ENCODE measurements around the gene KRTAP19-7. TPM values are rescaled to one million over a fixed set of nuclear protein-coding genes. Genes with fewer than 3 reads are reported as not detected.

The KRTAP19-7 gene
- total RNA-seq, 1 experiment from 2014 or later: not detected

- intact Hi-C loops (cut with micrococcal nuclease; ENCODE audit: unreplicated experiment): no loop called here
- Histone ChIP-seq H3K4me1 (ENCODE audit: control insufficient read depth, insufficient read depth, low read length) (no peaks in the 10 kb centered on the region), H3K4me3 (ENCODE audit: low read depth in 2 of 2, low read length in 2 of 2) (no peak within 1 kb of the TSS), H3K27me3 (ENCODE audit: control insufficient read depth, insufficient read depth, low read length) (no peaks in the 10 kb centered on the region), H3K9me3 (ENCODE audit: control insufficient read depth, insufficient read depth, low read depth, low read length) (no peaks in the 10 kb centered on the region), H3K27ac (ENCODE audit: low read length) (no peak within 1 kb of the TSS), H3K36me3 (ENCODE audit: control insufficient read depth, insufficient read depth, low read length) (no peaks in the 10 kb centered on the region)
- POLR2A ChIA-PET: interaction anchor here (0.7 kb wide), 1 partner anchor 36 kb away, joined by 6 read pairs; no protein-coding TSS in a partner anchor
- in situ Hi-C loops (cut with HindIII; ENCODE audit: low pct_unique_long_range_greater_than_20kb, low sequenced_read_pairs): no loop called here
- CTCF ChIA-PET: no interaction called here
- BruUV-seq (replicated peaks): no TSS peak
- TF ChIP-seq SIN3A (IDR thresholded peaks at IDR 0.05; ENCODE audit: borderline replicate concordance, insufficient read depth, low read depth, low read length): no peak
- TF ChIP-seq POLR2AphosphoS5 (IDR thresholded peaks at IDR 0.05; ENCODE audit: low read depth, low read length): no peak
- TF ChIP-seq TCF7L2 (IDR thresholded peaks at IDR 0.05; ENCODE audit: low read depth, low read length): no peak
- no peak for TF ChIP-seq REST (IDR thresholded peaks at IDR 0.05; ENCODE audit: insufficient read depth in 1 of 2, low read depth in 2 of 2, low read length in 1 of 2)
- TF ChIP-seq, protein P1, sequence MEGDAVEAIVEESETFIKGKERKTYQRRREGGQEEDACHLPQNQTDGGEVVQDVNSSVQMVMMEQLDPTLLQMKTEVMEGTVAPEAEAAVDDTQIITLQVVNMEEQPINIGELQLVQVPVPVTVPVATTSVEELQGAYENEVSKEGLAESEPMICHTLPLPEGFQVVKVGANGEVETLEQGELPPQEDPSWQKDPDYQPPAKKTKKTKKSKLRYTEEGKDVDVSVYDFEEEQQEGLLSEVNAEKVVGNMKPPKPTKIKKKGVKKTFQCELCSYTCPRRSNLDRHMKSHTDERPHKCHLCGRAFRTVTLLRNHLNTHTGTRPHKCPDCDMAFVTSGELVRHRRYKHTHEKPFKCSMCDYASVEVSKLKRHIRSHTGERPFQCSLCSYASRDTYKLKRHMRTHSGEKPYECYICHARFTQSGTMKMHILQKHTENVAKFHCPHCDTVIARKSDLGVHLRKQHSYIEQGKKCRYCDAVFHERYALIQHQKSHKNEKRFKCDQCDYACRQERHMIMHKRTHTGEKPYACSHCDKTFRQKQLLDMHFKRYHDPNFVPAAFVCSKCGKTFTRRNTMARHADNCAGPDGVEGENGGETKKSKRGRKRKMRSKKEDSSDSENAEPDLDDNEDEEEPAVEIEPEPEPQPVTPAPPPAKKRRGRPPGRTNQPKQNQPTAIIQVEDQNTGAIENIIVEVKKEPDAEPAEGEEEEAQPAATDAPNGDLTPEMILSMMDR (IDR thresholded peaks at IDR 0.05): no peak
- no peak for ATAC-seq
- no peak for DNase-seq (ENCODE audit: low read depth, low spot score)
These were observed 39.7 kb upstream of the KRTAP19-7 start, which contains the start of gene KRTAP22-1 for GRCh38 chr21:30600787-30601186. Gene KRTAP22-1 (plus strand): TSS chr21:30601087.

DNA sequence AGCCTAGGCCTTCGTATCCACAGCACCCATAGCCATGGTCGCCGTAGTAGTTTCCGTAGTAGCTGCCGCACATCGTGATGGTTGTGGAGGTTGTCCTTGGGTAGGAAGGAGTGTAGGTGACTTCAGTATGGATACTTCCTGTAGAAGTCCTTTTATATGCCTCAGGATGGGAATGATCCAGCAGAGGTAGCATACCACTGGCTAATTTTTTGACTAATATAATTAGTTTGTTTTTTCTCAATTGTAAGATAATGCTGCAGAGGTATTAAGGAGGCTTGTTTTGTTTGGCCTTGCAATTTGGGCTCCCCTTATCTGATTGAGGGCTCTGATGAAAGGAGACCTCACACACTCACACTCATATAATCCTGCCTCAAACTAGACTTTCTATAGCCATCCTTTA lies 37.7 kb upstream of the KRTAP19-7 start, which contains the start of gene KRTAP6-2:
TSS of gene KRTAP6-2 (minus strand) at position 101 of the 400 bp plus-strand sequence. CDS start at position 73, 28 bp downstream.
- intact Hi-C loops (cut with micrococcal nuclease; ENCODE audit: unreplicated experiment): no loop called here
- no peaks in the 10 kb centered on the region for H3K4me1 ChIP-seq (ENCODE audit: control insufficient read depth, insufficient read depth, low read length)
- no peaks in the 10 kb centered on the region for H3K9me3 ChIP-seq (ENCODE audit: control insufficient read depth, insufficient read depth, low read depth, low read length)
- in situ Hi-C loops (cut with HindIII; ENCODE audit: low pct_unique_long_range_greater_than_20kb, low sequenced_read_pairs): no loop called here
- ATAC-seq: no peak
- no peaks in the 10 kb centered on the region for H3K36me3 ChIP-seq (ENCODE audit: control insufficient read depth, insufficient read depth, low read length)
- ChIA-PET CTCF (no interaction called here), POLR2A (no interaction called here)
- H3K4me3 ChIP-seq (ENCODE audit: low read depth in 2 of 2, low read length in 2 of 2): no peak within 1 kb of the TSS
- no TSS peak for BruUV-seq (replicated peaks)
- no peak for DNase-seq (ENCODE audit: low read depth, low spot score)
- no peaks in the 10 kb centered on the region for H3K27me3 ChIP-seq (ENCODE audit: control insufficient read depth, insufficient read depth, low read length)
- H3K27ac ChIP-seq (ENCODE audit: low read length): no peak within 1 kb of the TSS
- no peak for TF ChIP-seq REST (IDR thresholded peaks at IDR 0.05; ENCODE audit: insufficient read depth in 1 of 2, low read depth in 2 of 2, low read length in 1 of 2)
- no peak for TF ChIP-seq POLR2AphosphoS5 (IDR thresholded peaks at IDR 0.05; ENCODE audit: low read depth, low read length)
- no peak for TF ChIP-seq TCF7L2 (IDR thresholded peaks at IDR 0.05; ENCODE audit: low read depth, low read length)
- TF ChIP-seq, protein P1 (IDR thresholded peaks at IDR 0.05): no peak
- TF ChIP-seq SIN3A (IDR thresholded peaks at IDR 0.05; ENCODE audit: borderline replicate concordance, insufficient read depth, low read depth, low read length): no peak

Measured in Panc1 (cell line).